ENCODE data around the gene SLC12A6. TPM values are rescaled to one million over a fixed set of nuclear protein-coding genes. Genes with fewer than 3 reads are reported as not detected.
A peak's percentile ranks its signal among the peaks of the same experiment; 100 is the strongest.

SLC12A6 gene
- total RNA-seq, 1 donor from 2014 or later: 20.0 TPM

DNA sequence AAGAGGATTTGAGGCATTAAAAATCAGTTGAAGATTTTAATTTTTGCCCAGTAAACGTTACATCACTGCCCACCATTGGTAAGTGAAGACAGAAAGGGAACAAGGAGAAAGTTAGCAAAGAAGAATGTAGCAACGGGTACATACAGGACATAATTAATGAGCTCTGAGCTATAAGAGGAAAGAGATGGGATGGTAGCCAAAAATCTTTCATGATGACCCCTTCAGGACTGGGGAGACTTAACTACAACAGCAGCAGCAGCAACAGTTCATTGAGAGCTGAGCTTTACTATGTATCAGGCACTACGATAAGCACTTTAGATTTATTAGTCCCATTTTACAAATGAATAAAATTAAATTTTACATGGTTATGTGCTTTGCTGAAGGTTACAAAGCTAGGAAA, 94.4 kb downstream of the SLC12A6 start:
- TF ChIP-seq CTCF (IDR thresholded peaks at IDR 0.05): no peak
- H3K27me3 Mint-ChIP-seq (ENCODE audit: low read depth): no peaks in the 10 kb centered on the region
- peaks cover 25% of the 10 kb centered on the region for H3K4me1 Mint-ChIP-seq (ENCODE audit: low read depth)
- H3K27ac Mint-ChIP-seq (ENCODE audit: unreplicated experiment): no peak overlapping the region
- no peak overlapping the region for H3K4me3 Mint-ChIP-seq (ENCODE audit: unreplicated experiment)
- no peak for DNase-seq (ENCODE audit: low spot score)
- H3K9me3 Mint-ChIP-seq (ENCODE audit: low read depth): no peaks in the 10 kb centered on the region
- peaks cover 13% of the 10 kb centered on the region for H3K36me3 Mint-ChIP-seq (ENCODE audit: low read depth)

DNA sequence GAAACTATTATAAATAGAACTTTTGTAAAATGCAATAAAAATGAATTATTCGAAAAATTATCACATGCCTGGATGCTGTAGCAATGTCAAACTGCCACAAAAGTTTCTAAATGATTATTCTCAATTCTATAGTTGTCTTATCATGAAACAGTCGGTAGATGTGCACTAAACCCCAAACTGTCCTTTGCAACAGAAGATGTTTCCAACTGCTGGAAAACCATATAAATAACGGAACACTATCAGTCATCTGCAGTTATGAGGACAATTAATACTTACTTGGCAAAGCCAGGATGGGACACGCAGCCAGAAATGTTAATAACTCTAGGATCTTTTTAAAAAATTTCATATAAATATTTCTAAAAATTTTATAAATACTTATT, 95.3 kb downstream of the SLC12A6 start:
- Mint-ChIP-seq H3K36me3 (ENCODE audit: low read depth) (peaks cover 11% of the 10 kb centered on the region), H3K27ac (ENCODE audit: unreplicated experiment) (no peak overlapping the region), H3K4me3 (ENCODE audit: unreplicated experiment) (no peak overlapping the region), H3K4me1 (ENCODE audit: low read depth) (peaks cover 29% of the 10 kb centered on the region), H3K27me3 (ENCODE audit: low read depth) (no peaks in the 10 kb centered on the region), H3K9me3 (ENCODE audit: low read depth) (no peaks in the 10 kb centered on the region)
- no peak for TF ChIP-seq CTCF (IDR thresholded peaks at IDR 0.05)
- DNase-seq (ENCODE audit: low spot score): no peak

DNA sequence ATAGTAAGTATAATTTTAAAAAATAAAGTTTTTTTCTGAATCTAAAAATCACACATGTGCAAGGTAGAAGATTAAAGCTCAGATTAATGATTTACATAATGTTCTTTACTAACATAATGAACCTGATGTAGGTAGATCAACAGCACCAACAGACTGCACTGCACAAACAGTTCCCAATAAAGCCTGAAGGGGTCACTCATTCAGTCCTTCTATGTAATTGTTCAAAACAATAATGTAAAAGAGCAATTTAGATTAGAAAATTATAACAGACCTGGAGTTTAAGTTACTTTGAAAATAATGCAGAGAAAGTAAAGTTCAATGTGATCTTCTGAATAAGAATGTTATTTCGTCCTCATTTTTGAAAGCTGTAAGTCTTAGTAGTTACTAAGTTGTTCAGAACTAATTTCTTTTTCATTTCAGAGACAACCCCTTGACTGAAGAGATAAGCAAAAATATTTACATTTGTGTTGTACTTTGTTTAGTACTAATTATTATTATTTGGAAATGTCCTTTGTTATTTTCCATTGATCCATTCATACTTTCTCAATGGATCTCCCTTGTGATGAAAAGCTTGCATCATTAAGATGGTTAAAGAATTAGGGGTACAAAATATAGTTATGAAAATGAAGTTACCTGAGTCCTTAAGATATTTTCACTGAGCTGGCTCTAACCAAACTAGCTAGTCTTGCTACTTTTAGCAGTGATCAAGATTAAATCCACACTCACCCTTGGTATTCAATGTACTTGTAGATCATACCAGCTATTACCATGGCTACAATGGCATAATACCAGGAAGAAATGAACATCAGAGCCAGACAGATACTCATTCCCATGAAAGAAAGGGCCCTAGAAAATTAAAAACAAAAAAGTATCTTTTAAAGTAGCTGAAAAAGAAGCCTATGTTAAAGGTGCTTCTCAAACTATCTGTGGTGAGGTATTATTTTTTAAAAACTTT, 95.9 kb downstream of the SLC12A6 start:
- H3K27ac Mint-ChIP-seq (ENCODE audit: unreplicated experiment): no peak overlapping the region
- peaks cover 29% of the 10 kb centered on the region for H3K4me1 Mint-ChIP-seq (ENCODE audit: low read depth)
- H3K4me3 Mint-ChIP-seq (ENCODE audit: unreplicated experiment): no peak overlapping the region
- no peak for DNase-seq (ENCODE audit: low spot score)
- TF ChIP-seq CTCF (IDR thresholded peaks at IDR 0.05): peak; percentile 89
- peaks cover 13% of the 10 kb centered on the region for H3K36me3 Mint-ChIP-seq (ENCODE audit: low read depth)
- H3K9me3 Mint-ChIP-seq (ENCODE audit: low read depth): no peaks in the 10 kb centered on the region
- no peaks in the 10 kb centered on the region for H3K27me3 Mint-ChIP-seq (ENCODE audit: low read depth)

- no peak for DNase-seq (ENCODE audit: low spot score)
- Mint-ChIP-seq H3K9me3 (ENCODE audit: low read depth) (no peaks in the 10 kb centered on the region), H3K27ac (ENCODE audit: unreplicated experiment) (no peak overlapping the region), H3K36me3 (ENCODE audit: low read depth) (peaks cover 21% of the 10 kb centered on the region), H3K4me3 (ENCODE audit: unreplicated experiment) (no peak overlapping the region), H3K27me3 (ENCODE audit: low read depth) (no peaks in the 10 kb centered on the region), H3K4me1 (ENCODE audit: low read depth) (peaks cover 29% of the 10 kb centered on the region)
- no peak for TF ChIP-seq CTCF (IDR thresholded peaks at IDR 0.05)
Measured at GRCh38 chr15:34240537-34240936, 97.0 kb downstream of the SLC12A6 start.

- Mint-ChIP-seq H3K36me3 (ENCODE audit: low read depth) (peaks cover 13% of the 10 kb centered on the region), H3K27ac (ENCODE audit: unreplicated experiment) (peak overlapping the region; percentile 95), H3K4me1 (ENCODE audit: low read depth) (peaks cover 29% of the 10 kb centered on the region), H3K27me3 (ENCODE audit: low read depth) (no peaks in the 10 kb centered on the region), H3K9me3 (ENCODE audit: low read depth) (no peaks in the 10 kb centered on the region), H3K4me3 (ENCODE audit: unreplicated experiment) (peak overlapping the region; percentile 23)
- no peak for DNase-seq (ENCODE audit: low spot score)
- no peak for TF ChIP-seq CTCF (IDR thresholded peaks at IDR 0.05)
Measured at GRCh38 chr15:34239151-34239808, 98.3 kb downstream of the SLC12A6 start.

Data from chondrocyte (in vitro differentiated cells).